Endothelial cell of umbilical vein (primary cell): ENCODE measurements around the gene CENPP.

Experiments
- CTCF ChIP-seq, 2 donors: IDR thresholded peaks; 1 replicate in 1 of 2; 2 replicates in 1 of 2; pipeline ENCODE4 v1.5.1; 2011; ENCODE audit warnings: low read length in 2 of 2, mild to moderate bottlenecking in 2 of 2, moderate library complexity in 2 of 2, control low read depth in 1 of 2, inconsistent platforms in 1 of 2, low read depth in 1 of 2; ENCODE audit not compliant: insufficient read depth in 1 of 2; ENCODE audit errors: extremely low read depth in 1 of 2
- EZH2 ChIP-seq: IDR thresholded peaks from 2 replicates; pipeline ENCODE4 v1.6.1; 2012; ENCODE audit warnings: borderline replicate concordance, low read depth, mild to moderate bottlenecking, moderate library complexity, low read length, inconsistent platforms; ENCODE audit not compliant: severe bottlenecking
- GATA2 ChIP-seq: IDR thresholded peaks from 2 replicates; pipeline ENCODE4 v1.7.0; 2011; ENCODE audit warnings: low read depth, mild to moderate bottlenecking, moderate library complexity, mixed read lengths, low read length; ENCODE audit not compliant: insufficient read length, insufficient read depth
- MAX ChIP-seq: IDR thresholded peaks from 2 replicates; pipeline ENCODE4 v1.6.1; 2011; ENCODE audit not compliant: insufficient read depth, insufficient read length
- MYC ChIP-seq: IDR thresholded peaks from one replicate; pipeline ENCODE4 v1.6.1; 2011; ENCODE audit warnings: mild to moderate bottlenecking, low read depth, low read length
- POLR2A ChIP-seq: IDR thresholded peaks from 2 replicates; pipeline ENCODE4 v1.6.1; 2012; ENCODE audit warnings: low read depth, mild to moderate bottlenecking, control low read depth, low read length
- POLR2AphosphoS5 ChIP-seq: IDR thresholded peaks from 2 replicates; pipeline ENCODE4 v1.6.1; 2012; ENCODE audit warnings: low read depth, mild to moderate bottlenecking, control low read depth, low read length, moderate library complexity; ENCODE audit not compliant: insufficient read depth

GRCh38 chr9:92408747-92409478 is 83.2 kb downstream of the CENPP start:
- TF ChIP-seq POLR2AphosphoS5 = no peak
- TF ChIP-seq MAX = no peak
- TF ChIP-seq CTCF (IDR thresholded peaks at IDR 0.05; ENCODE audit: extremely low read depth in 1 of 2, insufficient read depth in 1 of 2, low read depth in 1 of 2, low read length in 2 of 2) = no peak
- TF ChIP-seq MYC = no peak
- no peak for TF ChIP-seq POLR2A
- TF ChIP-seq EZH2 = no peak
- no peak for TF ChIP-seq GATA2
